GM12878 (cell line): ENCODE results near the gene EZH2. TPM values are rescaled to one million over a fixed set of nuclear protein-coding genes. Genes with fewer than 3 reads are reported as not detected.
A peak's percentile ranks its signal among the peaks of the same experiment; 100 is the strongest.

ENCODE experiments used
- ATAC-seq: fragments of 200-7000 bp; cut with Tn5 transposase; 3 replicates; pipeline ENCODE4 v1.9.1; 2020; ENCODE audit warnings: mild to moderate bottlenecking, moderate library complexity
- BruUV-seq: library from RNA; stranded (reverse); fragments of 400-500 nt; replicated peaks from 2 replicates; lab custom pipeline; 2021; lab: Mats Ljungman, UMichigan
- CTCF ChIA-PET: fragments of 300-600 bp; sonication (Branson Sonifier 250); formaldehyde crosslinking; extraction: SDS; loops from one replicate; lab custom pipeline; 2021; ENCODE audit warnings: inconsistent platforms; lab: Yijun Ruan, JAX
- POLR2A ChIA-PET: fragments of 350-600 bp; formaldehyde crosslinking; extraction: SDS; loops from one replicate; lab custom pipeline; 2021; ENCODE audit warnings: inconsistent platforms; lab: Charles Lee
- RAD21 ChIA-PET: fragments of 300-600 bp; sonication (Branson Sonifier 250); formaldehyde crosslinking; loops from one replicate; lab custom pipeline; 2023; ENCODE audit warnings: antibody characterized with exemption; ENCODE audit not compliant: unreplicated experiment; lab: Charles Lee
- SMC1A ChIA-PET: fragments of 300-600 bp; sonication (Branson Sonifier 250); formaldehyde crosslinking; loops from one replicate; lab custom pipeline; 2023; ENCODE audit not compliant: unreplicated experiment, uncharacterized antibody; lab: Charles Lee
- DNase-seq: peaks from one replicate; pipeline ENCODE4 v3.0.0-alpha.2; 2011; ENCODE audit warnings: low read depth, low spot score
- FAIRE-seq: peaks from 3 replicates; lab custom pipeline; 2011; peaks lifted over from hg19 to GRCh38; lab: Jason Lieb, UNC
- H2AFZ ChIP-seq: 2 replicates; pipeline ENCODE4 v1.6.0; 2011; ENCODE audit warnings: low read depth, low read length, control low read depth; ENCODE audit not compliant: control insufficient read depth
- H3K27ac ChIP-seq: 2 replicates; pipeline ENCODE4 v1.5.1; 2011; ENCODE audit warnings: control low read depth; ENCODE audit not compliant: control insufficient read depth, insufficient read depth
- H3K27me3 ChIP-seq, 2 experiments: replicated peaks in 1 of 2; 2 replicates each; pipeline versions ENCODE4 v1.6.0 to v1.6.1; 2011; ENCODE audit warnings: low read length in 1 of 2; ENCODE audit not compliant: control insufficient read depth in 2 of 2, insufficient read depth in 2 of 2
- H3K36me3 ChIP-seq, 2 experiments: 2 replicates each; pipeline ENCODE4 v1.5.1; 2011; ENCODE audit warnings: low read length in 1 of 2; ENCODE audit not compliant: control insufficient read depth in 2 of 2, insufficient read depth in 2 of 2
- H3K4me1 ChIP-seq: 2 replicates; pipeline ENCODE4 v1.6.1; 2011; ENCODE audit warnings: mild to moderate bottlenecking, low read length, moderate library complexity, mixed read lengths; ENCODE audit not compliant: control insufficient read depth, insufficient read depth
- H3K4me2 ChIP-seq: 2 replicates; pipeline ENCODE4 v1.6.0; 2011; ENCODE audit warnings: control low read depth; ENCODE audit not compliant: control insufficient read depth, insufficient read depth
- H3K4me3 ChIP-seq: fragments of 200-600 bp; sonication (generic); 2 replicates; pipeline ENCODE4 v1.5.1; 2016
- H3K79me2 ChIP-seq: 2 replicates; pipeline ENCODE4 v1.6.0; 2011; ENCODE audit warnings: low read length; ENCODE audit not compliant: control insufficient read depth, insufficient read depth
- H3K9ac ChIP-seq: 2 replicates; pipeline ENCODE4 v1.8.0; 2011; ENCODE audit warnings: low read length, control low read depth, mixed read lengths; ENCODE audit not compliant: control insufficient read depth, insufficient read depth
- H3K9me3 ChIP-seq: replicated peaks from 3 replicates; pipeline ENCODE4 v1.5.1; 2011; ENCODE audit warnings: mild to moderate bottlenecking, low read length; ENCODE audit not compliant: control insufficient read depth, insufficient read depth
- H4K20me1 ChIP-seq: 2 replicates; pipeline ENCODE4 v1.6.0; 2011; ENCODE audit not compliant: control insufficient read depth, insufficient read depth
- BHLHE40 ChIP-seq, 2 experiments: fragments of 450-650 bp in 1 of 2; IDR thresholded peaks; 2 replicates each; pipeline ENCODE4 v1.6.1; 2011 to 2017; ENCODE audit warnings: low read depth in 2 of 2, borderline replicate concordance in 1 of 2, improper control_type of control experiment in 1 of 2, low read length in 1 of 2, mild to moderate bottlenecking in 1 of 2
- CHD2 ChIP-seq: IDR thresholded peaks from 2 replicates; pipeline ENCODE4 v1.6.1; 2011; ENCODE audit warnings: low read depth, low read length, improper control_type of control experiment, borderline replicate concordance
- FOXK2 ChIP-seq: fragments of 450-650 bp; IDR thresholded peaks from 2 replicates; pipeline ENCODE4 v1.6.1; 2017; ENCODE audit warnings: mild to moderate bottlenecking, moderate library complexity
- IKZF2 ChIP-seq, 2 experiments: fragments of 450-650 bp; IDR thresholded peaks; 2 replicates each; pipeline ENCODE4 v1.6.1; 2017; ENCODE audit warnings: mild to moderate bottlenecking in 2 of 2, moderate library complexity in 2 of 2
- KLF5 ChIP-seq: fragments of 450-650 bp; IDR thresholded peaks from 2 replicates; pipeline ENCODE4 v1.6.1; 2014; ENCODE audit warnings: mild to moderate bottlenecking; ENCODE audit not compliant: partially characterized antibody
- NFYB ChIP-seq: IDR thresholded peaks from 2 replicates; pipeline ENCODE4 v1.6.1; 2011; ENCODE audit warnings: low read depth, mild to moderate bottlenecking, low read length, improper control_type of control experiment, moderate library complexity; ENCODE audit not compliant: insufficient read depth
- NR2C2 ChIP-seq: IDR thresholded peaks from 2 replicates; pipeline ENCODE4 v1.6.1; 2011; ENCODE audit warnings: borderline replicate concordance, low read depth; ENCODE audit not compliant: control insufficient read depth, insufficient read length
- POU2F2 ChIP-seq: IDR thresholded peaks from 3 replicates; pipeline ENCODE4 v1.6.1; 2011; ENCODE audit warnings: low read depth, mild to moderate bottlenecking, low read length, borderline replicate concordance
- RUNX3 ChIP-seq: IDR thresholded peaks from 2 replicates; pipeline ENCODE4 v1.6.1; 2012; ENCODE audit warnings: low read length, inconsistent platforms
- SIX5 ChIP-seq: IDR thresholded peaks from 2 replicates; pipeline ENCODE4 v1.6.1; 2011; ENCODE audit warnings: mild to moderate bottlenecking, low read depth, low read length, moderate library complexity; ENCODE audit not compliant: severe bottlenecking
- ZNF274 ChIP-seq: IDR thresholded peaks from one replicate; pipeline ENCODE4 v1.8.0; 2011; ENCODE audit not compliant: insufficient read length, insufficient read depth
- ZNF592 ChIP-seq: fragments of 450-650 bp; IDR thresholded peaks from 2 replicates; pipeline ENCODE4 v1.6.1; 2017; ENCODE audit warnings: mild to moderate bottlenecking, moderate library complexity
- WGBS: methylation state at CpG from one replicate; pipeline ENCODE4 v1.1.6; 2016; ENCODE audit warnings: low lambda C conversion rate; ENCODE audit not compliant: insufficient replicate concordance, insufficient coverage; ENCODE audit errors: missing lambda C conversion rate; 5-methylcytosine and 5-hydroxymethylcytosine counted together
- in situ Hi-C: fragments of 300-500 bp; cut with MboI; formaldehyde crosslinking; loops from 9 replicates; pipeline ENCODE4 v1.14.3; 2018; ENCODE audit warnings: mixed read lengths
- intact Hi-C: fragments of 100-400 bp; cut with micrococcal nuclease; formaldehyde crosslinking; loops from one replicate; pipeline ENCODE4 v1.14.2; 2022; ENCODE audit not compliant: unreplicated experiment
- polyA plus RNA-seq, 11 experiments: library from polyadenylated mRNA; depleted of rRNA in 4 of 11; unstranded in 6 of 11; stranded (reverse) in 5 of 11; fragments of >200 nt; fragmentation: Nextera tagmentation in 4 of 11; fragmentation: Illumina TruSeq in 1 of 11; extraction: Ambion mirVana in 4 of 11; extraction: Trizol in 1 of 11; gene quantifications; 1 replicate in 1 of 11; 2 replicates in 10 of 11; pipeline versions ENCODE4 v1.2.1 to v1.2.3, GENCODE V29; 2011 to 2016; ENCODE audit warnings: inconsistent platforms in 2 of 11, missing spikeins in 2 of 11, low read depth in 1 of 11
- total RNA-seq, 4 experiments: library from RNA; depleted of rRNA in 3 of 4; stranded (reverse); fragments of >200 nt in 3 of 4; fragmentation: Illumina TruSeq in 1 of 4; extraction: Trizol in 1 of 4; gene quantifications; 2 replicates each; pipeline versions ENCODE4 v1.2.1 to v1.2.3, GENCODE V29; 2013 to 2021
- TF ChIP-seq, protein P1 (sequence below): fragments of 450-650 bp; IDR thresholded peaks from 2 replicates; pipeline ENCODE4 v1.6.1; 2017; ENCODE audit warnings: mild to moderate bottlenecking, moderate library complexity
- TF ChIP-seq, protein P2 (sequence below): IDR thresholded peaks from 2 replicates; pipeline ENCODE4 v1.6.1; 2012; ENCODE audit warnings: low read depth, low read length, improper control_type of control experiment
- TF ChIP-seq, protein P3 (sequence below): IDR thresholded peaks from 2 replicates; pipeline ENCODE4 v1.6.1; 2012; ENCODE audit warnings: low read length, inconsistent platforms

Gene EZH2
- total and polyA plus RNA-seq, 10 of the 15 experiments (the other 5 are each of a cell fraction or from before 2014, with no cell fraction given): 19.4 to 69.6 (median 40.8) TPM

DNA sequence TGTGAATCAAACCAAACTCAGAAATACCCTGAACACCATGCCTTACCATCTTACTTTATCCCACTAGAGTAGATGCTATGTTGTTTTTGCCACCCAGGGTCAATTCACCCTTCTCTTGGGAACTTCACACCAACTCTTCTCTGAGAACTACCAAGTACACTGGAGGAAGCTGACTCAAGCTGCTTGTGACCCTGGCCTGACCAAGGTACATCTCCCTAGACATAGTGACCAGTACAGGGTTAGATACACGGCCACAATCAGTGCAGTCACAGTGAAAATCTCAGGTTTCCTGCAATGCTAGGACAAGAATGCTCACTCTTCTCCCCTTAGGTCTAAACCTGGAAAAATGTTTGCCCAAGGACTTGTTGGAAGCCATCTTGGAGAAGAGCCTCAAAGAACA is 31.8 kb downstream of the EZH2 start:
- no peaks in the 10 kb centered on the region for H3K36me3 ChIP-seq
- H2AFZ ChIP-seq: no peak overlapping the region
- H3K9me3 ChIP-seq: no peaks in the 10 kb centered on the region
- H3K4me2 ChIP-seq: peak overlapping the region; percentile 12; the same call in 1 of the 2 replicates
- H3K4me1 ChIP-seq: peaks cover 14% of the 10 kb centered on the region
- CTCF ChIA-PET: interaction anchor here (1.1 kb wide), 1 partner anchor 12 kb away, joined by 3 read pairs; no protein-coding TSS in a partner anchor
- RAD21 ChIA-PET: no interaction called here
- FAIRE-seq: no peak
- no peak overlapping the region for H3K27ac ChIP-seq
- in situ Hi-C loops: no loop called here
- POLR2A ChIA-PET: no interaction called here
- no peak for DNase-seq
- SMC1A ChIA-PET: interaction anchor here (0.8 to 1.5 kb wide), 2 partner anchors 11 to 31 kb away, joined by 3 to 4 read pairs; partner anchors contain the start of gene EZH2
- BruUV-seq: no TSS peak
- H4K20me1 ChIP-seq: no peaks in the 10 kb centered on the region
- 95% methylated on average over 1 of the region's 1 CpG for WGBS
- no peaks in the 10 kb centered on the region for H3K27me3 ChIP-seq
- ATAC-seq: peak; percentile 8; the same call in 1 of the 3 replicates
- H3K4me3 ChIP-seq: no peak overlapping the region
- H3K9ac ChIP-seq: no peak overlapping the region
- intact Hi-C loops: no loop called here
- peaks cover 85% of the 10 kb centered on the region for H3K79me2 ChIP-seq
- TF ChIP-seq POU2F2: no peak
- TF ChIP-seq ZNF592: no peak
- no peak for TF ChIP-seq BHLHE40 (IDR thresholded peaks at IDR 0.05; ENCODE audit: borderline replicate concordance in 1 of 2, low read depth in 2 of 2, low read length in 1 of 2)
- TF ChIP-seq, protein P1, sequence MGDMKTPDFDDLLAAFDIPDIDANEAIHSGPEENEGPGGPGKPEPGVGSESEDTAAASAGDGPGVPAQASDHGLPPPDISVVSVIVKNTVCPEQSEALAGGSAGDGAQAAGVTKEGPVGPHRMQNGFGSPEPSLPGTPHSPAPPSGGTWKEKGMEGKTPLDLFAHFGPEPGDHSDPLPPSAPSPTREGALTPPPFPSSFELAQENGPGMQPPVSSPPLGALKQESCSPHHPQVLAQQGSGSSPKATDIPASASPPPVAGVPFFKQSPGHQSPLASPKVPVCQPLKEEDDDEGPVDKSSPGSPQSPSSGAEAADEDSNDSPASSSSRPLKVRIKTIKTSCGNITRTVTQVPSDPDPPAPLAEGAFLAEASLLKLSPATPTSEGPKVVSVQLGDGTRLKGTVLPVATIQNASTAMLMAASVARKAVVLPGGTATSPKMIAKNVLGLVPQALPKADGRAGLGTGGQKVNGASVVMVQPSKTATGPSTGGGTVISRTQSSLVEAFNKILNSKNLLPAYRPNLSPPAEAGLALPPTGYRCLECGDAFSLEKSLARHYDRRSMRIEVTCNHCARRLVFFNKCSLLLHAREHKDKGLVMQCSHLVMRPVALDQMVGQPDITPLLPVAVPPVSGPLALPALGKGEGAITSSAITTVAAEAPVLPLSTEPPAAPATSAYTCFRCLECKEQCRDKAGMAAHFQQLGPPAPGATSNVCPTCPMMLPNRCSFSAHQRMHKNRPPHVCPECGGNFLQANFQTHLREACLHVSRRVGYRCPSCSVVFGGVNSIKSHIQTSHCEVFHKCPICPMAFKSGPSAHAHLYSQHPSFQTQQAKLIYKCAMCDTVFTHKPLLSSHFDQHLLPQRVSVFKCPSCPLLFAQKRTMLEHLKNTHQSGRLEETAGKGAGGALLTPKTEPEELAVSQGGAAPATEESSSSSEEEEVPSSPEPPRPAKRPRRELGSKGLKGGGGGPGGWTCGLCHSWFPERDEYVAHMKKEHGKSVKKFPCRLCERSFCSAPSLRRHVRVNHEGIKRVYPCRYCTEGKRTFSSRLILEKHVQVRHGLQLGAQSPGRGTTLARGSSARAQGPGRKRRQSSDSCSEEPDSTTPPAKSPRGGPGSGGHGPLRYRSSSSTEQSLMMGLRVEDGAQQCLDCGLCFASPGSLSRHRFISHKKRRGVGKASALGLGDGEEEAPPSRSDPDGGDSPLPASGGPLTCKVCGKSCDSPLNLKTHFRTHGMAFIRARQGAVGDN: no peak
- no peak for TF ChIP-seq CHD2
- no peak for TF ChIP-seq KLF5
- TF ChIP-seq, protein P2, sequence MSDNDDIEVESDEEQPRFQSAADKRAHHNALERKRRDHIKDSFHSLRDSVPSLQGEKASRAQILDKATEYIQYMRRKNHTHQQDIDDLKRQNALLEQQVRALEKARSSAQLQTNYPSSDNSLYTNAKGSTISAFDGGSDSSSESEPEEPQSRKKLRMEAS: no peak
- TF ChIP-seq SIX5: no peak
- TF ChIP-seq, protein P3, sequence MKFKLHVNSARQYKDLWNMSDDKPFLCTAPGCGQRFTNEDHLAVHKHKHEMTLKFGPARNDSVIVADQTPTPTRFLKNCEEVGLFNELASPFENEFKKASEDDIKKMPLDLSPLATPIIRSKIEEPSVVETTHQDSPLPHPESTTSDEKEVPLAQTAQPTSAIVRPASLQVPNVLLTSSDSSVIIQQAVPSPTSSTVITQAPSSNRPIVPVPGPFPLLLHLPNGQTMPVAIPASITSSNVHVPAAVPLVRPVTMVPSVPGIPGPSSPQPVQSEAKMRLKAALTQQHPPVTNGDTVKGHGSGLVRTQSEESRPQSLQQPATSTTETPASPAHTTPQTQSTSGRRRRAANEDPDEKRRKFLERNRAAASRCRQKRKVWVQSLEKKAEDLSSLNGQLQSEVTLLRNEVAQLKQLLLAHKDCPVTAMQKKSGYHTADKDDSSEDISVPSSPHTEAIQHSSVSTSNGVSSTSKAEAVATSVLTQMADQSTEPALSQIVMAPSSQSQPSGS: no peak
- no peak for TF ChIP-seq IKZF2 (IDR thresholded peaks at IDR 0.05)
- no peak for TF ChIP-seq NFYB
- TF ChIP-seq ZNF274: no peak
- TF ChIP-seq NR2C2: no peak
- TF ChIP-seq FOXK2: no peak
- TF ChIP-seq RUNX3: no peak
